Hematopoietic multipotent progenitor cell treated with erythropoietin and hydrocortisone succinate and interleukin-3 and kit ligand, for 15 days (in vitro differentiated cells): ENCODE measurements around the gene DBN1.
"Not testable (repeated sequence)": the region's sequence is repeated elsewhere in the genome, so short reads cannot be mapped to it uniquely, and the experiment has no call there.

ENCODE experiments used
- DNase-seq: peaks from one replicate; pipeline ENCODE4 v3.0.0-alpha.2; 2015; ENCODE audit warnings: low spot score

Gene DBN1

GRCh38 chr5:177429248-177430040 lies 44.0 kb downstream of the DBN1 start:
- DNase-seq, result no peak

DNA sequence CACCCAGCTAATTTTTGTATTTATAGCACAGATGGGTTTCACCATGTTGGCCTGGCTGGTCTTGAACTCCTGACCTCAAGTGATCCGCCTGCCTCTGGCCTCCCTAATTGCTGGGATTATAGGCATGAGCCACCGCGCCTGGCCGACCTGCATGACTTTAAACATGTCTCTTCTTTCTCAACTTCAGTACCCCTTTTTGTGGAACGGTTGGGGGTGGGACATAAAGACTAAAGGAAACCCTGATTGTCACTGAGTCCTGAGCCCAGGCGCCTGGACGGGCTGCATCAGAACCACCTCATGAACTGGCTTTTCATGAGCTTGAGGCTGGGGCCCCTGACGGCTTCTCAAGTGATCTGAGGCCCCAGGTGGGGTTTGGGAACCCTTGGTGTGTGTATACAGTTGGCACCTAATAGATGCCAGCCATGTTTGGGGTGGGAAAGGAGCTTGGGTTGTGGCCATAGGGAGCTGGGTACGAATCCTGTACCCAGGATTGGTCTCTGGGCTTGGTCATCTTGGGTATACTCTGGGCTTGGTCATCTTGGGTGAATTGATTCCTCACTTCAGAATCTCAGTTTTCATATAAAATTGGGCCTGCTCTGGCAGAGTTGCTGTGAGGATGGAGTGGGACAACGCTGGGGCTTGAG lies 44.7 kb downstream of the DBN1 start:
- no peak for DNase-seq

DNA sequence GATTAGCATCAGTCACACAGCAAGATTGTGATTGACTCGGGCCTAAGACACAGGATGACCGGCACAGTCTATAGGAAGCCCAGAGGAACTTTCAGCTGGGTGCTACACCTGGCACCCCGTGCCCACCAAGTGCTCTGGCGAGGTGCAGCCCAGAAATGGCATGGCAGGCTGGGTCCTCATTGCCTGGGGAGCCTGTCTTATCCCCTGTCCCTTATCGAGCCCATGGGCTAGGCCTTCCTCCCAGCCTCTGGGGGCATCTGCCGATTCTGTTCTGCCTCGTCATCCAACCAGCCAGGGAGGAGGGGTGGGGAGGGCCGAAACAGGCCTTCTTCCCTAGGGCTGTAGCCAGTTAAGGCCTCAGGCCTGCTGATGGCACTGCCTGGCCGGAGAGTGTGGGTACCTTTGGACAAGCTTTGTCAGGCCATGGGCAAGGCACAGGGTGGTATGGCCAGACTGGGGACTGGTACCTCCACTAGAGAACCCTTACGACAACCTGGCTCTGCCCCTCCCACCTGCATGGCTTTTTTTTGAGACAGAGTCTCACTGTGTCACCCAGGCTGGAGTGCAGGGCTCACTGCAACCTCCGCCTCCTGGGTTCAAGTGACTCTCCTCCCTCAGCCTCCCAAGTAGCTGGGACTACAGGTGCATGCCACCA lies 45.4 kb downstream of the DBN1 start:
- peak; percentile 80 for DNase-seq

GRCh38 chr5:177427211-177427822 lies 46.1 kb downstream of the DBN1 start:
- peak; percentile 49 for DNase-seq

- DNase-seq, result peak; percentile 32
Measured at GRCh38 chr5:177426566-177427210, 46.7 kb downstream of the DBN1 start, which contains the start of gene GRK6. Gene GRK6, plus strand, starts transcription at chr5:177426676. Its CDS starts 170 bp downstream, at chr5:177426846.

- peak; percentile 100 for DNase-seq
Measured at GRCh38 chr5:177425801-177426565, 47.5 kb downstream of the DBN1 start.

DNA sequence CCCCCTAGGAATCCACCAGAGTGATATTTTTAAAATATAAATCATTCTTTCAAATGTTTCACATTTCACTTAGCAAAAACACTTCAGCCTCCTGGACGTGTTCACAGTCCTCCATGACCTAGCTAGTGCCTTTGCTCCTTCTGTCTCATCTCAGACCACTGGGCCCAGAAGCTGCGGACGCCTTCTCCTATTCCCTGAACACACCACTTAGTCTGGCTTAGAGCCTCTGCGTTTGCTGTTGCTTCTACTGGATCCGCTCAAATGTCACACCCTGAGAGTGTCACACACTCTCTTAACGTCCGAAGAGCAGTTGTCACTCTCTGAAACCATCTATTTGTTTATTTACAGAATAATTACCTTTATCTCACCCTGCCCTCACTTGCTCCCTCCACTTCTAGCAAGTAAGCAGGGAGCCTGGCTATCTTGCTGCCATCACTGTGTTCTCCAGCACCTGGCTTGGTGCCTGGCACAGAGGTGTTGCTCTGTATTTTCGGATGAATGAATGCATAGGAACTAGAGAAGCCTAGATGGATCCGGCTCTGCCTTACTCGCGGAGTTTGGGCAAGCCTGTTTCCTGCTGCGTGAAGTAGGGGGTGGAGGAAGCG lies 48.1 kb downstream of the DBN1 start:
- DNase-seq, result no peak

GRCh38 chr5:177423671-177424070 lies 49.8 kb downstream of the DBN1 start:
- DNase-seq, result no peak

- DNase-seq, result no peak
Measured at GRCh38 chr5:177421062-177421798, 52.2 kb downstream of the DBN1 start.

GRCh38 chr5:177420472-177420871 lies 53.0 kb downstream of the DBN1 start:
- not testable (repeated sequence) for DNase-seq

DNA sequence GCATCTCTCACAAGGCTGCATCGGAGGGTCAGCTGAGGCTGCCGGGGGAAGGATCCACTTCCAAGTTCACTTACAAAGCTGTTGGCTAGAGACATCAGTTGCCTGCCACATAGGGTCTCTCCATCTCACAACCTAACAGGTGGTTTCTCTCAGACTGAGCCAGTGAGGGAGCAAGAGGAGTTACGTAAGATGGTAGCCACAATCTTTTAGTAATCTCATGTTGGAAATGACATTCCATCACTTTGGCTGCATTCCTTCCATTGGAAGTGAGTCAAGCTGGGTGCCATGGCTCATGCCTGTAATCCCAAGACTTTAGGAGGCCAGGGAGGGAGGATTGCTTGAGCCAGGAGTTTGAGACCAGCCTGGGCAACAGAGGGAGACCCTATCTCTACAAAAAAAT lies 54.4 kb downstream of the DBN1 start:
- no peak for DNase-seq

DNA sequence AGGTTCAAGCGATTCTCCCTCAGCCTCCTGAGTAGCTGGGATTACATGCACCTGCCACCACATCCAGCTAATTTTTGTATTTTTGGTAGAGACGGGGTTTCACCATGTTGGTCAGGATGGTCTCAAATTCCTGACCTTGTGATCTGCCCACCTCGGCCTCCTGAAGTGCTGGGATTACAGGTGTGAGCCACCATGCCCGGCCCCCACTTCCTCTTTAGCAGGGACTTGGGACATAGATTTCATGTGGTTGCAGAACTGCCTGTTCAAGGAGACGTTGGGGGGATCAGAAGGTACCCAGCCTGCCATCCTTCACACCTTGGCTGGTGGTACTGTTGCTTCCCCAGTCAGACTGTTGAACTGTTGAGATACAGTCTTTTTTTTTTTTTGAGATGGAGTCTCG lies 56.4 kb downstream of the DBN1 start:
- not testable (repeated sequence) for DNase-seq

- DNase-seq, result no peak
Measured at GRCh38 chr5:177414481-177414880, 59.0 kb downstream of the DBN1 start.

- DNase-seq, result no peak
Measured at GRCh38 chr5:177412603-177413233, 60.7 kb downstream of the DBN1 start.

- no peak for DNase-seq
Measured at GRCh38 chr5:177410575-177410974, 62.9 kb downstream of the DBN1 start.

- DNase-seq, result no peak
Measured at GRCh38 chr5:177409043-177409801, 64.2 kb downstream of the DBN1 start, which contains the start of gene F12. Gene F12, minus strand, starts transcription at chr5:177409564. Its CDS starts 37 bp downstream, at chr5:177409527.
